ENCODE measurements around the gene PPP1R26.
"Not testable (repeated sequence)": the region's sequence is repeated elsewhere in the genome, so short reads cannot be mapped to it uniquely, and the experiment has no call there.

Gene PPP1R26, protein sequence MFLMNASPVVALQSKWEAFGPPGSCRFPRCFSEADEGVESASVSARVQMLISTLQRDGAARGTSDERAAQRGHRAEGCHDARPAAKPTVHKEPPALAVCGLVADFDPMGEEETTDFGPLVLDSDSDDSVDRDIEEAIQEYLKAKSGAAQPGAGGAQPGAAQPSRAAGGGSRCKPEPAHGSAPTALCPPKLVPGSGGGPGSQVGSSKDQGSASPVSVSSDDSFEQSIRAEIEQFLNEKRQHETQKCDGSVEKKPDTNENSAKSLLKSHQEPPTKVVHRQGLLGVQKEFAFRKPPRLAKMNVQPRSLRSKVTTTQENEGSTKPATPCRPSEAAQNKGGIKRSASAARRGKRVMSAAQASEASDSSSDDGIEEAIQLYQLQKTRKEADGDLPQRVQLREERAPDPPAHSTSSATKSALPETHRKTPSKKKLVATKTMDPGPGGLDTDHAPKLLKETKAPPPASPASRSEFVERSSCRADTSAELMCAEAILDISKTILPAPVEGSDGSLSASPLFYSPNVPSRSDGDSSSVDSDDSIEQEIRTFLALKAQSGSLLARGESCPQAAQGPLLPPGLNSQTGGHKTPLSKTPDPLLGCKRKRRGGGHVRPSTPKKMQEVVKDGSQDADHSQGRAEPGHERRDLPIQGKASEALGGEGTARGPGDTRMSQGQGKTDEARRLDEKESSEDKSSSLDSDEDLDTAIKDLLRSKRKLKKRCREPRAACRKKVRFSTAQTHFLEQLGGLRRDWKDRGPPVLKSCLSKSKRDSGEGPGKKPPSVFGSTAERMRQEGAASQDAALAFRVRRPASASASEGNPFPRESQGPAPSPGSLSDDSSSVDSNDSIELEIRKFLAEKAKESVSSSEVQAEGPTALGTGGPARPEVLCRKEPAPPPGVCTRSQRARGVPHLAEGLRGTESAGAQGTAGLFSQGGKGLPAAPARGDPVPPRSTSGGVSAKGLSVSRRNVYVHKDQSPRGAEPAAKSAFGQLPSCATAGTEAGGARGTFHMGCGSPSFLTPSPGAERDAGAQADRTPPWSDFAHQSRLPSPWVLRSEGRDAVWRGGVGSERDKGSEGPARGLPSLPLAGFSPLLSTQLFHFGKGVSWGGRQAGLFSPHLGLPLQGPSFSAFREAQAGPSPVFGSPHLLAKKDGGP (N-terminal part only)
- total RNA-seq = 4.5 to 8.9 reads per million in 2 donors

DNA sequence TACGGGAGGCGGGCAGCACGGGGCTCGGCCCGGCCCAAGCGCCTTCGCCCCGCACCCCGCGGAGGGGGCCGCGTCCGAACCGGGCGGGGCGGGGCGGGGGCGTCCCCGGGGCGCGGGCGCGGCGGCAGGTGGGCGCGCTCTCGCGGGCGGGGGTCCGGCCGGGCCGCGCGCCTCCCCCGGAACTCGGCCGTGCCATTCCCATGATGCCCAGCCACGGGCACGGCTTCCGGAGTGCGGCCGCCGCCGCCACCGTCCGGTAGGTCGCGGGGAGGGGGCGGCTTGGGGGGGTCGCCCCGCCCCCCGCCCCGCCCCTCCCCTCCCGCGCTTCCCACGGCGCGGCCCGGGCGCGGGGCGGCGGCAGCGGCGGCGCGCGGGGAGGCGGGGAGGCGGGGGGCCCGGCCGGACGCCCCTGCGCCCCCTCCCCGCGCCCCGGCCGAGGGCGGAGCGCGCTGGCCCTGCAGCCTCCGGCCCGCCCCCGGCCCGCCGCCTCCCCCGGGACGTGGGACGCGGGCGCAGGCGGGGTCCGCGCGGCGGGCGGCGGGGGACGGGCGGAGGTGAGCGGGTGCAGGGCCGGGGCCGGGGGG lies at the start of gene PPP1R26:
Gene PPP1R26 (plus strand): TSS at position 314 of the 584 bp plus-strand sequence. CDS start 4,729 bp downstream, outside the sequence.
- DNase-seq = no peak

DNA sequence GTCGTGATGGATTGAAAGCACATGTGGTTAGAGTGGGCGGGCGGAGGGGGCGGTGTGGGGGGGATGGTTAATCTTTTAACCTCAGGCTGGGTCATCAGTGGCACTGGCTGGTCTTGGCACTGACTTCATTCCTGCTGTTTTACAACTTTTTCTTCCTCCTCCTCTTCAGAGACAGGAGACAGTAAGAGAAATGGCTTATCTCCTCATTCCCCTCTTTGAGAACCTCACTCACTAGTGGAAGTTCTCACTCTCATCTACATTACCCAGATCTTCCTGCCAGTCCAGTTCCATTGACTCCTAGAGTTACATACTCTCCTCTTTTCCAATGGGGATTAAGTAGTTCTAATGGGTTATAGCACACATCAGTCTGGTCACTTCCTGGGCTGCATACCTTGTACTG lies 42.3 kb upstream of the PPP1R26 start:
- DNase-seq = no peak

DNA sequence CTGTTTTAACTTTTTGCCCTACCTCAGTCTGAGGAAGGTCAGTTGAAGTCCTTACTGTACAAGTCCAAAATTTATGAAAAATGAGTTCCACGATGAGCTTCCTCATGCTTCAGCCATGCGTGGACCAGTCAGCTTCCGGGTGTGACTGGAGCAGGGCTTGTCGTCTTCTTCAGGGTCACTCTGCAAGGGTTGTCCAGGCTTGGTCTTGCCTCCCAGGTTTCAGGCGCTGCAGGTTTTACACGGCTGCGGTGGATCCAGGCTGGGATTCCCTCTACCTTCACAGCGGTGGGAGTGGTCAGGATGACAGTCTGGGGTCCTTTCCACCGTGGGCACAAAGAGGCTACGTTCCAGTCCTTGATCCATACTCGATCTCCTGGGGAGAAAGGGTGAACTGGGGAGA lies 41.9 kb upstream of the PPP1R26 start:
- DNase-seq = not testable (repeated sequence)

DNA sequence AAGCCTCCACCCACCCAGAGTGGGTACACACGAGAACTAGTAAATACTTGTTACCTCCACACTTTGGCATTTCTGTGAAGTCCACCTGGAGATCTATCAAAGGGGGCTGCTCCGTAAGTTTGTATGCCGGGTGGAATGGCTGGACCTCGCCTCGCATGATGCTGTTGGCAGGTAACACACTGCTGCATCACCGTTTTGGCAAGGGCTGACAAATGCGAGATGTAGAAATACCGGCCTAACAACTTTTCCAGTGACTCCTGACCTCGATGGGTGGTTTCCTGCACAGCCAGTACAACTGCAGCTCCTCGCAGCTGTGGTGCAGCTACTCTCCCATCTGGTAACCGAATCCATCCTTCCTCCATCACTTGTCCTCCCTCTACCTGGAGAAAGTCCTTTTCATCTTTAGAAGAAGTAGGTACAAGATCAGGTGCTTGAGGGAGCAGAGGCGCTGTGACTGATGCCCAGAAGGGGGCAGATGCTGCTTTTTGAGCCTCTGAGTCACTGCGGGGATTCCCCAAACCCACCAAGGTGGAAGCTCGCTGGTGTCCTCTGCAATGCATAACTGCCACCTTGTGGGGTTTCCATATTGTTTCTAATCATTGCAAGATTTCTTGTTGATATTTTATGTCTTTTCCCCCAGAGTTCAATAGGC lies 40.9 kb upstream of the PPP1R26 start:
- DNase-seq = not testable (repeated sequence)

GRCh38 chr9:135439514-135439913 lies 40.1 kb upstream of the PPP1R26 start:
- DNase-seq = not testable (repeated sequence)

- DNase-seq = no peak
Observed at GRCh38 chr9:135439916-135440315, 39.7 kb upstream of the PPP1R26 start.

DNA sequence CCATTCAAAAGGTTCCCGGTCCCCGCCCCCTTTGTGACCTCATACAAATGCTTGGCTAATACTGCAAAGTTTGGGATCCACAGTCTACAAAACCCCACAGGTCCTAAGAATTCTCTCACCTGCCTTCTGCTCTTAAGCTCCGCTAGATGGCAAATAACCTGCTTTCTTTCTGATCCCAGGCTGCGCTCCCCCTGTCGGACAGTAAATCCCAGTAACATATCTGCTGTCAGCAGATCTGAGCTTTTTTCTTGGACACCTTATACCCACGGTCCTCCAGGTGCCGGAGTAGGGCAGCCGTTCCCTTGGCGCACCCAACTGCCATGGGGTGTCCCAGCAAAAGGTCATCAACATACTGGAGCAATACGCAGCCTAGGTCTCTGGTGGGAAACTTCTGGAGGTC lies 39.0 kb upstream of the PPP1R26 start:
- no peak for DNase-seq

GRCh38 chr9:135441105-135442071 lies 38.2 kb upstream of the PPP1R26 start:
- DNase-seq = not testable (repeated sequence)

DNA sequence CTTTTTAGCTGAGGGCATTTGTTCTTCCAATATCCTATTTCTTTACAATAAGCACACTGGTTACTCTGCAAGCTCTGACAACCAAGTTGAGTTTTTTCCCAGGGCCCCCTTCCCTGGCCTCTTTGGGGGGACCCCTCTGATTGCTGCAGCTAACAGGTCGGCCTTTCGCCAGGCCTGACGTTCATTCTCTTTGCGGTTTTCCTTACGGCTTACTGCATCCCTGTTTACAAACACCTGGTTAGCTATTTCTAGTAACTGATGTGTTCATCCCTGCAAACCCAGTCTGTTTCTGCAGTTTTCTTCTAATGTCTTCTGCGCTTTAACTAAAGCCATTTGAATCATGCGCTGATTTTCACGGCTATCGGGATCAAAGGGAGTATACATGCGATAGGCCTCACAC lies 37.5 kb upstream of the PPP1R26 start:
- DNase-seq = no peak

DNA sequence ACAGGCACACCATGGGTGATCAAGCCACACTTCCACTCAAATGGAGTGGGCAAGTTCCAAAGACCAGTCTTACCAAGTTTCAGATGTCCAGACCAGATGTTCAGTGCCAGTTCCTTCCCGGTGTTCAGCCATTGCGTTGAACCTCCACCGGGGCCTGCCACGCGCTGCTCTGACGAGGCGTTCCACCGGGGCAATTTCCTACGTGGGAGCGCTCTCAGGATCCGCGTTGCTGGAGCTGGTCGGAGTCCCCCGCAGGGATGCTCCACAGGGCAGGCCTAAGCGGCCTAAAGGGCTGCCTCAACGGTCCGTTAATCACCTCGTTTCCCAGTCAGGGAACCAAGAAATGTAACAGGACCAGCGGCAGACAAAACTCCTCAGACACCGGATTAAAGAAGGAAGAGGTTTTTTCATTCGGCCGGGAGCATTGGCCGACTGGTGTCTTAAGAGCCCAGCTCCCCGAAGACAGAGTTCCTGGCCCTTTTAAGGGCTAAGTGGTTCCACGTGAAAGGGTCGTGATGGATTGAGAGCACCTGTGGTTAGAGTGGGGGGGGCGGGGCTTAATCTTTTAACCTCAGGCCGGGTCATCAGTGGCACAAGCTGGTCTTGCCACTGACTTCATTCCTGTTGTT lies 35.7 kb upstream of the PPP1R26 start:
- DNase-seq = no peak

- no peak for DNase-seq
Observed at GRCh38 chr9:135447126-135447525, 32.5 kb upstream of the PPP1R26 start.

- no peak for DNase-seq
Observed at GRCh38 chr9:135448663-135449100, 30.9 kb upstream of the PPP1R26 start.

DNA sequence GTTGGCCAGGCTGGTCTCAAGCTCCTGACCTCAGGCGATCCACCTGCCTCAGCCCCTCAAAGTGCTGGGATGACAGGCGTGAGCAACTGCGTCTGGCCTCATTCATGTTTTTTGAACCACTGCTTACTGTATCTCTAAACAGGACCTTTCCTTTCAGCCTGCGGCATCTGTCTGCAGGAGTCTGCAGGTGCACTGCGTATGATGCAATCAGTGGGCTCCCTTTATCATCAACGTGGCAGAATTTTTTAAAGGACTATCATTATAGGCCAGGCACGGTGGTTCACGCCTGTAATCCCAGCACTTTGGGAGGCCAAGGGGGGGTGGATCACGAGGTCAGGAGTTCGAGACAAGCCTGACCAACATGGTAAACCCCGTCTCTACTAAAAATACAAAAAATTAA lies 30.1 kb upstream of the PPP1R26 start:
- not testable (repeated sequence) for DNase-seq

DNA sequence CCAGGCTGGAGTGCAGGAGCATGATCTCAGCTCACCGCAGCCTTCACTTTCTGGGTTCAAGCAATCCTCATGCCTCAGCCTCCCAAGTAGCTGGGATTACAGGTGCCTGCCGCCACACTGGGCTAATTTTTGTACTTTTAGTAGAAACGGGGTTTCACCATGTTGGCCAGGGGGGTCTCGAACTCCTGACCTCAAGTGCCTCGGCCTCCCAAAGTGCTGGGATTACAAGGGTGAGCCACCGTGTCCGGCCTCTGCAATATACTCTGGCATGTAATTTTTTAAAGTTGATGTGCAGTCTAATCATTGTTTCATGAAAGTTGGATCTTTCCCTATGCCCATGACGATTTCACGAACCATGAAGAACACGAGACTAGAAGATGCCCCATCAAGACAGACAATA lies 28.6 kb upstream of the PPP1R26 start:
- DNase-seq = no peak

- DNase-seq = not testable (repeated sequence)
Observed at GRCh38 chr9:135451909-135452308, 27.7 kb upstream of the PPP1R26 start.

- DNase-seq = no peak
Observed at GRCh38 chr9:135454737-135455136, 24.8 kb upstream of the PPP1R26 start.

DNA sequence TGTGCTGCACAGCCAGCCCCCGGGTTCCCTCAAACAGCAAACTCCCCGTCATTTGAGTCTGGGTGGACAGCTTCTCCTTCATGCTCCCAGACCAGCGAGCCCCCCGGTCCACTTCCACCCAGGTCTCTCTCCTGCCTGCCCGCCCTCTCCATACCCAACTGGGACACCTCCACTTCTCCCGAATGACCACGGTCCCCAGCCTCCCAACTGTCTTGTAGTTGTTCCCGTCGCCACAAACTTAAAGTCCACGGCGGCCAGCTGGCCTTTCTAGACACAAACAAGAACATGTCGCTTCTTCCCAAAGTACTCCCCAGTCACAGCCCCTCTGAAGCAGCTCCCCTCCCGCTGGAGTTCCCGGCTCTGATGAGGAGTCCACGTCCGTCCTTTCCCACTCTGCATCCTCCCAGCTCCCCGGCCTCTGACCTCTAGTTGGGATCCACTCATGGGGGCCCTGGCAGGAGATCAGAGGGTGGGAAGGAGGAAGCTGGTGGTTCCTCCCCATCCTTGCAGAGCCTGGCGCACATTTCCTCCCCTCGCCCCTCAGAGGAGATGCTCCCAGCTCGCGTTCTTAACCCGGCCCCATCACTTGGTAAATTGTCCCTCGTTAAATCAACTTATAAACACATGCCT lies 24.1 kb upstream of the PPP1R26 start:
- no peak for DNase-seq

DNA sequence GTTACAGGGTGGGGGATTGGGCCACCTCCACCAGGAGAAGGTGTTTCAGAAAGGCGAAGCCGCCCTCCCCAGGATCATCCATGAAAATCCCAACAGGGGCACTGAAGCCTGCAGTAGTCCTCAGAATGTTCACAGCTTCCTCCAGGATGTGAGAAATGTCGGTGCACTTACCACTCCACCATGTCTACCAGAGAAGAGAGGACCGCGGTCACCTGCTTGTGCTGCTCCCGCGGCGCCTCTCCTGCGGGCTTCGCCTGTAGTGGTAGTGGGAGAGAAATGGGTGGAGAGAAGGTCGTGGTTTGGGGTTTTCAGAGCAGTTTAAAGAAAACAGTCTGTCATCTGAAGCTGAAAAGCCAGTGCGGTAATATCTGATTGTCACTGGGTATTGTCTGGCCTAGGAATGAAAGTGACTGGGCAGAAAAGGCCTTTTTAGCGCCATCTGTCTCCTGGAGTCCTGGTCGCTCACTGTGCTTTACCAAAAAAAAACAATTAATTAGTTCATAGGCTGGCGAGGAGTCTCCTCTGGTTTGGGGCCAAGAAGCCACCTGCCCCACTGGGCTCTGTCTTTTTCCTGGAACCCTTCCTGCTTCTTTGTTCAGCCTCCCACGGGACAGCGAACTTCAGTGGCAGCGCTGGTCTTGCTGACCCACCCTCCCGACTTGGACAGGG lies 23.0 kb upstream of the PPP1R26 start:
- no peak for DNase-seq

DNA sequence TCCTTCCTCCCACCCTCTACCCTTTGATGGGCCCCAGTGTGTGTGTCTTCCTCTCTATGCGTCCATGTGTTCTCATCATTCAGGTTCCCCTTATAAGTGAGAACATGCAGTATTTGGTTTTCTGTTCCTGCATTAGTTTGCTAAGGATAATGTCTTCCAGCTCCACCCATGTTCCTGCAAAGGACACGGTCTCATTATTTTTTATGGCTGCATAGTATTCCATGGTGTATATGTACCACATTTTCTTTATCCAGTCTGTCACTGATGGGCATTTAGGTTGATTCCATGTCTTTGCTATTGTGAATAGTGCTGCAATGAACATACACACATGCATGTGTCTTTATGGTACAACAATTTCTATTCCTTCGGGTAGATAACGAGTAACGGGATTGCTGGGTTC lies 21.1 kb upstream of the PPP1R26 start:
- DNase-seq = not testable (repeated sequence)
